Kidney glomerular epithelial cell (primary cell): Measurements from ENCODE around the gene COL23A1.

Experiments used
- DNase-seq: peaks from one replicate; lab custom pipeline; 2025; lab: John Stamatoyannopoulos, UW

The COL23A1 gene

GRCh38 chr5:178475422-178475821, 114.8 kb downstream of the COL23A1 start:
- no peak for DNase-seq

GRCh38 chr5:178474562-178475184, 115.5 kb downstream of the COL23A1 start:
- no peak for DNase-seq

GRCh38 chr5:178473854-178474253, 116.3 kb downstream of the COL23A1 start:
- no peak for DNase-seq

- DNase-seq: no peak
Observed at GRCh38 chr5:178472138-178472537, 118.1 kb downstream of the COL23A1 start.

GRCh38 chr5:178471711-178472110, 118.5 kb downstream of the COL23A1 start:
- DNase-seq: no peak

- no peak for DNase-seq
Observed at GRCh38 chr5:178470760-178471025, 119.5 kb downstream of the COL23A1 start.

GRCh38 chr5:178469975-178470759, 120.0 kb downstream of the COL23A1 start:
- no peak for DNase-seq

- no peak for DNase-seq
Observed at GRCh38 chr5:178469011-178469974, 120.9 kb downstream of the COL23A1 start.

- no peak for DNase-seq
Observed at GRCh38 chr5:178468196-178468685, 122.0 kb downstream of the COL23A1 start.

GRCh38 chr5:178467568-178468195, 122.5 kb downstream of the COL23A1 start:
- peak; percentile 19 for DNase-seq

GRCh38 chr5:178467205-178467567, 123.0 kb downstream of the COL23A1 start:
- no peak for DNase-seq

GRCh38 chr5:178466342-178466741, 123.9 kb downstream of the COL23A1 start:
- DNase-seq: no peak

GRCh38 chr5:178465861-178466288, 124.3 kb downstream of the COL23A1 start:
- no peak for DNase-seq

GRCh38 chr5:178465228-178465860, 124.8 kb downstream of the COL23A1 start:
- DNase-seq: no peak

GRCh38 chr5:178464431-178465048, 125.7 kb downstream of the COL23A1 start:
- DNase-seq: no peak

- DNase-seq: no peak
Observed at GRCh38 chr5:178463321-178464155, 126.7 kb downstream of the COL23A1 start.

GRCh38 chr5:178462816-178463215, 127.4 kb downstream of the COL23A1 start:
- DNase-seq: peak; percentile 82

GRCh38 chr5:178462076-178462475, 128.1 kb downstream of the COL23A1 start:
- DNase-seq: no peak

- DNase-seq: no peak
Observed at GRCh38 chr5:178461004-178461730, 129.0 kb downstream of the COL23A1 start.
